ENCODE data around the gene SLC25A38. TPM values are rescaled to one million over a fixed set of nuclear protein-coding genes. Genes with fewer than 3 reads are reported as not detected.

SLC25A38 gene
- total and polyA plus RNA-seq, 11 donors = 13.6 to 34.8 (median 20.9) TPM

DNA sequence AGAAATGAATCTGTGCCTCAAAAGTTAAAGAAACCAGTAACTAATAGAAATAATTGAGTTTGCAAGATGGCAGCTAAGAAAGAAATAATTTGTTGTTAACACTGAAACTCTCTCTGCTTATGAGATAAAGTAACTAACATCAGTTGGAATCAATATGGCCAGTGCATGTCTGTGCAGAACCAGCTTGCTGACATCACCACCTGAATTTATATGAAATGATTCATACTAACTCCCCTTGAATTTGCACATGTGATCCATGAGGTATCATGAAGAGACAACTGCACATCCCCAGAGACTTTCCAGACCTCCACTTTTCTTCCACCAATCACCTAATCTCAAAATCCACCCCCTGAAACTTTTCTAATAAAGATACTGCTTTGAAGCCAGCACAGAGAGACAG lies 10.3 kb upstream of the SLC25A38 start:
- no peak for ATAC-seq

GRCh38 chr3:39376959-39377634 lies 6.1 kb upstream of the SLC25A38 start:
- H3K36me3 ChIP-seq = no peaks in the 10 kb centered on the region
- H3K27me3 ChIP-seq = peaks cover 0 to 18% (median 0%) of the 10 kb centered on the region in 9 donors
- TF ChIP-seq CTCF (IDR thresholded peaks at IDR 0.05) = no peak
- no peak for TF ChIP-seq POLR2A (IDR thresholded peaks at IDR 0.05)
- intact Hi-C loops (cut with DNase I) = loop anchor here in 1 of 10 donors (10.0 kb wide), 1 partner anchor 82 kb away; no protein-coding TSS in a partner anchor
- ATAC-seq = no peak
- DNase-seq = no peak
- H3K9me3 ChIP-seq = no peaks in the 10 kb centered on the region
- 32 to 54% (median 36%) methylated on average over 5 of the region's 5 CpGs for WGBS, 4 donors
- H3K4me1 ChIP-seq = no peaks in the 10 kb centered on the region
- H3K27ac ChIP-seq = no peak overlapping the region
- no peak overlapping the region for H3K4me3 ChIP-seq

More for the DNA sequence above, 10.3 kb upstream of the SLC25A38 start:
- Histone ChIP-seq H3K27ac (no peak overlapping the region), H3K4me1 (no peaks in the 10 kb centered on the region), H3K4me3 (no peak overlapping the region), H3K9me3 (no peaks in the 10 kb centered on the region), H3K27me3 (peaks cover 0 to 18% (median 0%) of the 10 kb centered on the region in 9 donors), H3K36me3 (no peaks in the 10 kb centered on the region)
- intact Hi-C loops (cut with DNase I) = loop anchor here in 1 of 10 donors (10.0 kb wide), 1 partner anchor 78 kb away; no protein-coding TSS in a partner anchor
- TF ChIP-seq CTCF (IDR thresholded peaks at IDR 0.05) = no peak
- TF ChIP-seq POLR2A (IDR thresholded peaks at IDR 0.05) = no peak
- no peak for DNase-seq

DNA sequence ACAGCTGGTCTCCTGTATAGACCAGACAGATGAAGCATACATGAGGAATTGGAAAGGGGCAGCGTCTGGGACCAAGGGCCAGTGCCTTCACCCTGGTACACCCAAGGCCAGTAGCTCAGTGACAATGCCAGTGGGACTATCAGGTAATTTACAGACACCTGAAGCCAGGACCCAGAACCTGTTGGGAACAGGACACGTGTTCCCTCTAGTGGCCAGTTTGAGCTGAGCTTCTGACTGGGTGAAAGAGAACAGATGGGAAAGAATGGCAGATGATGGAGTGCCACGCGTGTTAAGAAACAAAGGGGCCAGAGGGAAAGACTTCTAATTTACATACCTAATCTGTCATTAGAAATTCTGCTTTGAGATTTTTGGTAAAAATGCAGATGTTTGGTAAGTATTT lies 5.1 kb upstream of the SLC25A38 start:
- Histone ChIP-seq H3K36me3 (no peaks in the 10 kb centered on the region), H3K4me3 (no peak overlapping the region), H3K4me1 (peaks cover 0 to 7% (median 0%) of the 10 kb centered on the region in 12 donors), H3K27ac (no peak overlapping the region), H3K27me3 (peaks cover 0 to 18% (median 0%) of the 10 kb centered on the region in 9 donors), H3K9me3 (no peaks in the 10 kb centered on the region)
- peak in 3 of 4 donors; percentile 46 to 61 (median 51) for ATAC-seq
- WGBS, 4 donors = 26 to 46% (median 32%) methylated on average over 4 of the region's 4 CpGs
- intact Hi-C loops (cut with DNase I) = loop anchor here in 1 of 10 donors (10.0 kb wide), 1 partner anchor 83 kb away; no protein-coding TSS in a partner anchor
- TF ChIP-seq POLR2A (IDR thresholded peaks at IDR 0.05) = no peak
- peak; percentile 29 to 64 (median 46) for TF ChIP-seq CTCF (IDR thresholded peaks at IDR 0.05)
- no peak for DNase-seq

DNA sequence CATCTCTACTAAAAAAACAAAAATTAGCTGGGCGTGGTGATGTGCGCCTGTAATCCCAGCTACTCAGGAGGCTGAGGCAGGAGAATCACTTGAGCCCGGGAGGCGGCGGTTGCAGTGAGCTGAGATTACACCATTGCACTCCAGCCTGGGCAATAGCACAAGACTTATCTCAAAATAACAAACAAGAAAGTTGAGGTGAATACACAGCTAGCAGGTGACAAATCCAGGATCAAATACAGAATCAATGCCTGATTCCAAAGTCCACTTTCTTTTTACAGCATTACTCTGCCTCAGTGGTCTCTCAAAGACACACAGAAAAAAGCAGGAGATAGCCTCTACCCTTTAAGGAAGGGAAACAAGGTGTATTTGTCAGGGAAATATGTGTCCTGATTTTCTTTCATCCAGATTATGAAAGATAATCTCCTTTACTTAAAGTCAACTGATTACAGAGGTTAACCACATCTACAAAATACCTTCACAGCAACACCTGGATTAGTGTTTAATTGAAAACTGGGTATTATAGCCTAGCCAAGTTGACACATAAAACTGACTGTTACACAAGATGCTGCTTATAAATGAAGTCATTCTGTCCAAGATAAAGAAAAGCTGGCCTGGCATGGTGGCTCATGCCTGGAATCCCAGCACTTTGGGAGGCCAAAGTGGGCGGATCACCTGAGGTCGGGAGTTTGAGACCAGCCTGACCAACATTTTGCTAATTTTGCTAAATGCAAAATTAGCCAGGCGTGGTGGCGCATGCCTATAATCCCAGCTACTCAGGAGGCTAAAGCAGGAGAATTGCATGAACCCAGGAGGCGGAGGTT lies 4.0 kb upstream of the SLC25A38 start:
- no peaks in the 10 kb centered on the region for H3K9me3 ChIP-seq
- H3K27me3 ChIP-seq = peaks cover 0 to 13% (median 0%) of the 10 kb centered on the region in 9 donors
- TF ChIP-seq POLR2A (IDR thresholded peaks at IDR 0.05) (no peak), CTCF (IDR thresholded peaks at IDR 0.05) (no peak)
- WGBS, 4 donors = 92 to 97% (median 94%) methylated on average over 10 of the region's 10 CpGs
- ATAC-seq (no peak), DNase-seq (no peak)
- H3K36me3 ChIP-seq = no peaks in the 10 kb centered on the region
- H3K27ac ChIP-seq = no peak overlapping the region
- H3K4me1 ChIP-seq = peaks cover 0 to 11% (median 0%) of the 10 kb centered on the region in 12 donors
- H3K4me3 ChIP-seq = no peak overlapping the region
- intact Hi-C loops (cut with DNase I) = loop anchor here in 1 of 10 donors (10.0 kb wide), 1 partner anchor 84 kb away; no protein-coding TSS in a partner anchor
